ENCODE measurements around the gene SPSB1. TPM values are rescaled to one million over a fixed set of nuclear protein-coding genes. Genes with fewer than 3 reads are reported as not detected.

The SPSB1 gene
- total and polyA plus RNA-seq, 2 of the 4 experiments (the other 2 are of a cell fraction): 16.7 to 19.8 TPM

DNA sequence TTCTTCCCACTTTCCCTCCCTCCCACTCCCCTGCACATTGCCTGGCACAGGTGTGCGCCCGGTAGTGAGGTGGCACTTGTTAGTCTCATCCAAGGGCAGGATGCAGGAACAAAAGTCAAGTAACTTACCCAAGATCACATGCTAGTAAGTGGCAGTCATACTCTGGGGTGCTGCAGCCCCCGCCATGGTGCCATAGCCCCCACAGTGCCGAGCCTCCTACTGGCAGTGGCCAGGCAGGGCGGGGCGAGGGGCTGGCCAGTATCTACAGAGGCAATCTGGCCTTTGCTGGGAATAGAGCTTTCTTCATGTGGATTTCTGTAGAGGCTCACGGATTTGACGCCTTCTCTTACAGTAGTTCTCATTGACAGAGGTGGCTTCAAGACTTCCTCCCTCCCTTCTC lies 31.2 kb upstream of the SPSB1 start:
- Histone ChIP-seq H3K4me1 (ENCODE audit: control insufficient read depth, insufficient read depth, low read length) (no peaks in the 10 kb centered on the region), H3K4me3 (ENCODE audit: insufficient read depth, low read depth, low read length) (no peak overlapping the region), H2AK9ac (replicated peaks; ENCODE audit: low read depth, low read length, poor library complexity) (no peak overlapping the region), H4K5ac (ENCODE audit: low read depth, low read length) (no peak overlapping the region), H4K91ac (ENCODE audit: insufficient read depth, low read depth, low read length) (no peak overlapping the region), H3K27me3 (ENCODE audit: control insufficient read depth, insufficient read depth, low read length) (no peaks in the 10 kb centered on the region), H3K23ac (ENCODE audit: low read depth, low read length) (no peak overlapping the region), H2BK15ac (ENCODE audit: low read depth, low read length) (no peak overlapping the region), H3K4me2 (ENCODE audit: low read depth, low read length) (no peak overlapping the region), H3K18ac (ENCODE audit: low read depth, low read length) (no peak overlapping the region), H3K36me3 (ENCODE audit: control insufficient read depth, insufficient read depth, low read length) (peaks cover 34% of the 10 kb centered on the region), H3K79me1 (ENCODE audit: low read depth in 1 of 2, low read length in 2 of 2) (peaks cover 28 to 44% of the 10 kb centered on the region in 2 experiments), H2AK5ac (ENCODE audit: low read depth, low read length) (no peak overlapping the region), H3K9me1 (ENCODE audit: insufficient read depth, low read length) (peaks cover 9% of the 10 kb centered on the region), H3K4ac (ENCODE audit: low read depth, low read length) (no peak overlapping the region), H2BK120ac (ENCODE audit: low read depth, low read length) (no peak overlapping the region), H4K8ac (ENCODE audit: low read depth in 2 of 2, low read length in 2 of 2) (no peak overlapping the region), H3K27ac (ENCODE audit: insufficient read depth, low read length) (no peak overlapping the region), H3K14ac (replicated peaks; ENCODE audit: low read depth, low read length) (no peak overlapping the region), H3K9me3 (ENCODE audit: control insufficient read depth, insufficient read depth, low read length) (no peaks in the 10 kb centered on the region), H2BK20ac (ENCODE audit: low read depth, low read length) (no peak overlapping the region), H2AFZ (replicated peaks; ENCODE audit: low read length, poor library complexity) (no peak overlapping the region), H3K56ac (ENCODE audit: extremely low read depth, insufficient read depth, low read length) (no peak overlapping the region), H4K20me1 (ENCODE audit: insufficient read depth, low read length) (peaks cover 22% of the 10 kb centered on the region; the same call in 1 of the 2 replicates), H3K9ac (ENCODE audit: low read depth, low read length) (no peak overlapping the region), H2BK5ac (ENCODE audit: low read depth, low read length, poor library complexity, severe bottlenecking) (no peak overlapping the region)
- ATAC-seq (ENCODE audit: low read depth) (no peak), DNase-seq (no peak)
- BruUV-seq (replicated peaks): no TSS peak
- ChIA-PET CTCF (no interaction called here), POLR2A (ENCODE audit: unreplicated experiment) (no interaction called here)
- TF ChIP-seq MAZ (IDR thresholded peaks at IDR 0.05; ENCODE audit: borderline replicate concordance, low read depth, low read length): no peak
- no peak for TF ChIP-seq NFE2L2 (IDR thresholded peaks at IDR 0.05; ENCODE audit: low read depth, low read length)
- no peak for TF ChIP-seq POLR2A (IDR thresholded peaks at IDR 0.05; ENCODE audit: low read depth, low read length)
- TF ChIP-seq RCOR1 (IDR thresholded peaks at IDR 0.05; ENCODE audit: insufficient replicate concordance, low read length): no peak
- TF ChIP-seq, protein P1, sequence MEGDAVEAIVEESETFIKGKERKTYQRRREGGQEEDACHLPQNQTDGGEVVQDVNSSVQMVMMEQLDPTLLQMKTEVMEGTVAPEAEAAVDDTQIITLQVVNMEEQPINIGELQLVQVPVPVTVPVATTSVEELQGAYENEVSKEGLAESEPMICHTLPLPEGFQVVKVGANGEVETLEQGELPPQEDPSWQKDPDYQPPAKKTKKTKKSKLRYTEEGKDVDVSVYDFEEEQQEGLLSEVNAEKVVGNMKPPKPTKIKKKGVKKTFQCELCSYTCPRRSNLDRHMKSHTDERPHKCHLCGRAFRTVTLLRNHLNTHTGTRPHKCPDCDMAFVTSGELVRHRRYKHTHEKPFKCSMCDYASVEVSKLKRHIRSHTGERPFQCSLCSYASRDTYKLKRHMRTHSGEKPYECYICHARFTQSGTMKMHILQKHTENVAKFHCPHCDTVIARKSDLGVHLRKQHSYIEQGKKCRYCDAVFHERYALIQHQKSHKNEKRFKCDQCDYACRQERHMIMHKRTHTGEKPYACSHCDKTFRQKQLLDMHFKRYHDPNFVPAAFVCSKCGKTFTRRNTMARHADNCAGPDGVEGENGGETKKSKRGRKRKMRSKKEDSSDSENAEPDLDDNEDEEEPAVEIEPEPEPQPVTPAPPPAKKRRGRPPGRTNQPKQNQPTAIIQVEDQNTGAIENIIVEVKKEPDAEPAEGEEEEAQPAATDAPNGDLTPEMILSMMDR (conservative IDR thresholded peaks at IDR 0.05; ENCODE audit: low read depth, low read length): no peak
- TF ChIP-seq, protein P2, sequence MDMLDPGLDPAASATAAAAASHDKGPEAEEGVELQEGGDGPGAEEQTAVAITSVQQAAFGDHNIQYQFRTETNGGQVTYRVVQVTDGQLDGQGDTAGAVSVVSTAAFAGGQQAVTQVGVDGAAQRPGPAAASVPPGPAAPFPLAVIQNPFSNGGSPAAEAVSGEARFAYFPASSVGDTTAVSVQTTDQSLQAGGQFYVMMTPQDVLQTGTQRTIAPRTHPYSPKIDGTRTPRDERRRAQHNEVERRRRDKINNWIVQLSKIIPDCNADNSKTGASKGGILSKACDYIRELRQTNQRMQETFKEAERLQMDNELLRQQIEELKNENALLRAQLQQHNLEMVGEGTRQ (IDR thresholded peaks at IDR 0.05; ENCODE audit: low read depth, low read length): no peak
- TF ChIP-seq BHLHE40 (IDR thresholded peaks at IDR 0.05; ENCODE audit: low read depth, low read length): no peak
- no peak for TF ChIP-seq FOS (IDR thresholded peaks at IDR 0.05; ENCODE audit: low read depth, low read length)
- no peak for TF ChIP-seq RFX5 (IDR thresholded peaks at IDR 0.05; ENCODE audit: low read depth, low read length)
- TF ChIP-seq SMC3 (IDR thresholded peaks at IDR 0.05; ENCODE audit: low read depth, low read length): no peak
- TF ChIP-seq MXI1 (IDR thresholded peaks at IDR 0.05; ENCODE audit: borderline replicate concordance, low read depth, low read length): no peak
- no peak for TF ChIP-seq CEBPB (IDR thresholded peaks at IDR 0.05; ENCODE audit: low read depth, low read length)
- TF ChIP-seq MAFK (IDR thresholded peaks at IDR 0.05; ENCODE audit: low read depth, low read length): no peak
- TF ChIP-seq, protein P3, sequence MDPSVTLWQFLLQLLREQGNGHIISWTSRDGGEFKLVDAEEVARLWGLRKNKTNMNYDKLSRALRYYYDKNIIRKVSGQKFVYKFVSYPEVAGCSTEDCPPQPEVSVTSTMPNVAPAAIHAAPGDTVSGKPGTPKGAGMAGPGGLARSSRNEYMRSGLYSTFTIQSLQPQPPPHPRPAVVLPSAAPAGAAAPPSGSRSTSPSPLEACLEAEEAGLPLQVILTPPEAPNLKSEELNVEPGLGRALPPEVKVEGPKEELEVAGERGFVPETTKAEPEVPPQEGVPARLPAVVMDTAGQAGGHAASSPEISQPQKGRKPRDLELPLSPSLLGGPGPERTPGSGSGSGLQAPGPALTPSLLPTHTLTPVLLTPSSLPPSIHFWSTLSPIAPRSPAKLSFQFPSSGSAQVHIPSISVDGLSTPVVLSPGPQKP (IDR thresholded peaks at IDR 0.05; ENCODE audit: borderline replicate concordance, low read depth, low read length): no peak
- no peak for TF ChIP-seq RAD21 (IDR thresholded peaks at IDR 0.05; ENCODE audit: low read length)
- TF ChIP-seq CHD1 (IDR thresholded peaks at IDR 0.05; ENCODE audit: low read depth, low read length): no peak
- in situ Hi-C loops (cut with MboI; ENCODE audit: low sequenced_read_pairs): no loop called here
- WGBS, 2 experiments (ENCODE audit: extremely low coverage in 2 of 2, insufficient read length in 1 of 2): no CpG with 5 or more reads among the region's 8 CpGs
- intact Hi-C loops (cut with micrococcal nuclease): no loop called here
- dilution Hi-C loops (cut with HindIII; ENCODE audit: low sequenced_read_pairs, unreplicated experiment): no loop called here

All from IMR-90 (cell line).